HL-60 (cell line): ENCODE data around the gene FAM110A.

Experiments
- DNase-seq, 2 experiments: peaks; one replicate each; pipeline ENCODE4 v3.0.0-alpha.2; 2010 to 2020; ENCODE audit warnings: low read depth in 1 of 2, low spot score in 1 of 2
- H3K27ac ChIP-seq: fragments of 250-450 bp; sonication (Bioruptor Pico); replicated peaks from 2 replicates; pipeline ENCODE4 v1.5.1; 2020; ENCODE audit warnings: mild to moderate bottlenecking, moderate library complexity
- H3K27me3 ChIP-seq: fragments of 250-450 bp; sonication (Bioruptor Pico); 2 replicates; pipeline ENCODE4 v1.5.1; 2021; ENCODE audit warnings: mild to moderate bottlenecking, moderate library complexity; ENCODE audit not compliant: insufficient read depth, poor library complexity, severe bottlenecking
- H3K4me3 ChIP-seq: replicated peaks from 2 replicates; pipeline ENCODE4 v1.5.1; 2011; ENCODE audit warnings: mild to moderate bottlenecking, control low read depth, low read length; ENCODE audit not compliant: insufficient read depth
- CTCF ChIP-seq: IDR thresholded peaks from one replicate; pipeline ENCODE4 v1.5.1; 2011; ENCODE audit warnings: low read length, control low read depth, inconsistent platforms; ENCODE audit not compliant: insufficient read depth
- GABPA ChIP-seq: IDR thresholded peaks from 2 replicates; pipeline ENCODE4 v1.6.1; 2012; ENCODE audit warnings: low read depth
- POLR2AphosphoS5 ChIP-seq: IDR thresholded peaks from 2 replicates; pipeline ENCODE4 v1.6.1; 2012; ENCODE audit warnings: low read depth
- REST ChIP-seq: IDR thresholded peaks from 2 replicates; pipeline ENCODE4 v1.6.1; 2012; ENCODE audit warnings: low read depth; ENCODE audit not compliant: insufficient replicate concordance
- SPI1 ChIP-seq: IDR thresholded peaks from 2 replicates; pipeline ENCODE4 v1.6.1; 2012; ENCODE audit warnings: low read depth, mild to moderate bottlenecking, borderline replicate concordance

The FAM110A gene

GRCh38 chr20:828987-829386 lies 4.5 kb upstream of the FAM110A start:
- no peak for TF ChIP-seq REST
- no peak for TF ChIP-seq CTCF
- no peak for TF ChIP-seq POLR2AphosphoS5
- no peak for TF ChIP-seq SPI1
- TF ChIP-seq GABPA = no peak
- Histone ChIP-seq H3K27ac (peak overlapping the region; percentile 56), H3K4me3 (no peak overlapping the region), H3K27me3 (no peaks in the 10 kb centered on the region)
- peak in 1 of 2 experiments; percentile 36 for DNase-seq

- peak; percentile 15; the same call in 1 of the 2 replicates for TF ChIP-seq SPI1
- TF ChIP-seq POLR2AphosphoS5 = no peak
- TF ChIP-seq GABPA = no peak
- no peak for TF ChIP-seq CTCF
- Histone ChIP-seq H3K4me3 (no peak overlapping the region), H3K27me3 (no peaks in the 10 kb centered on the region), H3K27ac (peak overlapping the region; percentile 56)
- peak in 1 of 2 experiments; percentile 49 for DNase-seq
Observed at GRCh38 chr20:829551-829950, 4.0 kb upstream of the FAM110A start.

GRCh38 chr20:830011-830521 lies 3.4 kb upstream of the FAM110A start:
- no peak overlapping the region for H3K4me3 ChIP-seq
- H3K27ac ChIP-seq = peak overlapping the region; percentile 56
- no peaks in the 10 kb centered on the region for H3K27me3 ChIP-seq
- peak; percentile 45 to 64 for DNase-seq
- no peak for TF ChIP-seq CTCF
- no peak for TF ChIP-seq REST
- no peak for TF ChIP-seq POLR2AphosphoS5
- no peak for TF ChIP-seq SPI1
- TF ChIP-seq GABPA = no peak

- H3K4me3 ChIP-seq = no peak overlapping the region
- no peak overlapping the region for H3K27ac ChIP-seq
- no peak for TF ChIP-seq POLR2AphosphoS5
- no peak for TF ChIP-seq GABPA
- no peak for TF ChIP-seq SPI1
- TF ChIP-seq REST = no peak
- TF ChIP-seq CTCF = no peak
- no peak for DNase-seq
- H3K27me3 ChIP-seq = no peaks in the 10 kb centered on the region
Observed at GRCh38 chr20:831251-831650, 2.3 kb upstream of the FAM110A start.
